Right renal pelvis (tissue), 4 donors: ENCODE data around the gene PPP3CB. TPM values are rescaled to one million over a fixed set of nuclear protein-coding genes. Genes with fewer than 3 reads are reported as not detected.

Experiments used
- DNase-seq, 4 donors: peaks; one replicate each; pipeline ENCODE4 v3.0.0-alpha.2; 2013; ENCODE audit warnings: low read depth in 4 of 4, low spot score in 3 of 4, missing footprints in 1 of 4
- polyA plus RNA-seq, 4 donors: library from polyadenylated mRNA; unstranded; fragments of 120-200 nt; gene quantifications; one replicate each; pipeline ENCODE4 v1.2.1, GENCODE V29; 2013; ENCODE audit not compliant: insufficient read length in 4 of 4

The PPP3CB gene
- polyA plus RNA-seq, 4 donors = 59.6 to 76.9 (median 70.7) TPM

- DNase-seq = no peak
Measured at GRCh38 chr10:73486601-73487000, 9.2 kb downstream of the PPP3CB start.

- DNase-seq = no peak
Measured at GRCh38 chr10:73485320-73485719, 10.5 kb downstream of the PPP3CB start.

- DNase-seq = no peak
Measured at GRCh38 chr10:73480158-73480557, 15.7 kb downstream of the PPP3CB start.

- DNase-seq = no peak
Measured at GRCh38 chr10:73478636-73479035, 17.2 kb downstream of the PPP3CB start.

- DNase-seq = no peak
Measured at GRCh38 chr10:73471226-73471625, 24.6 kb downstream of the PPP3CB start.

GRCh38 chr10:73469579-73469978, 26.2 kb downstream of the PPP3CB start:
- DNase-seq = no peak

GRCh38 chr10:73467206-73467605, 28.6 kb downstream of the PPP3CB start:
- DNase-seq = no peak

- DNase-seq = no peak
Measured at GRCh38 chr10:73465978-73466726, 29.7 kb downstream of the PPP3CB start.

GRCh38 chr10:73460897-73461296, 34.9 kb downstream of the PPP3CB start:
- no peak for DNase-seq

GRCh38 chr10:73459683-73460314, 36.0 kb downstream of the PPP3CB start:
- no peak for DNase-seq

- no peak for DNase-seq
Measured at GRCh38 chr10:73456187-73456890, 39.5 kb downstream of the PPP3CB start.

- no peak for DNase-seq
Measured at GRCh38 chr10:73449113-73449512, 46.7 kb downstream of the PPP3CB start.

GRCh38 chr10:73448384-73448783, 47.4 kb downstream of the PPP3CB start:
- no peak for DNase-seq

- no peak for DNase-seq
Measured at GRCh38 chr10:73446926-73447325, 48.9 kb downstream of the PPP3CB start.

GRCh38 chr10:73444457-73444856, 51.4 kb downstream of the PPP3CB start:
- DNase-seq = no peak

GRCh38 chr10:73439605-73440312, 56.1 kb downstream of the PPP3CB start:
- no peak for DNase-seq

GRCh38 chr10:73439055-73439454, 56.8 kb downstream of the PPP3CB start:
- no peak for DNase-seq

- DNase-seq = no peak
Measured at GRCh38 chr10:73433538-73433867, 62.3 kb downstream of the PPP3CB start, which contains the start of gene MSS51. TSS of gene MSS51 (minus strand) at chr10:73433561. CDS start at chr10:73428284, 5,277 bp downstream.

GRCh38 chr10:73432646-73433537, 62.9 kb downstream of the PPP3CB start:
- DNase-seq = no peak

- DNase-seq = no peak
Measured at GRCh38 chr10:73426318-73426717, 69.5 kb downstream of the PPP3CB start.
